WI38 (cell line): Measurements from ENCODE around the gene PPP1R1B.

Source experiments
- H3K4me3 ChIP-seq: 2 replicates; pipeline ENCODE4 v1.5.1; 2011; ENCODE audit warnings: low read depth, mild to moderate bottlenecking, control low read depth, low read length
- CTCF ChIP-seq: IDR thresholded peaks from 2 replicates; pipeline ENCODE4 v1.5.1; 2012; ENCODE audit warnings: low read depth, mild to moderate bottlenecking, control low read depth, low read length

PPP1R1B gene

GRCh38 chr17:39618956-39619785 lies 7.6 kb upstream of the PPP1R1B start:
- peak overlapping the region; percentile 58; the same call in 1 of the 2 replicates for H3K4me3 ChIP-seq
- no peak for TF ChIP-seq CTCF

- TF ChIP-seq CTCF: no peak
- H3K4me3 ChIP-seq: no peak overlapping the region
Observed at GRCh38 chr17:39619786-39620101, 7.0 kb upstream of the PPP1R1B start.

- H3K4me3 ChIP-seq: no peak overlapping the region
- TF ChIP-seq CTCF: peak; percentile 100
Observed at GRCh38 chr17:39621523-39622379, 5.0 kb upstream of the PPP1R1B start.

- TF ChIP-seq CTCF: no peak
- no peak overlapping the region for H3K4me3 ChIP-seq
Observed at GRCh38 chr17:39622380-39623006, 4.3 kb upstream of the PPP1R1B start.

GRCh38 chr17:39623356-39623950 lies 3.3 kb upstream of the PPP1R1B start:
- no peak overlapping the region for H3K4me3 ChIP-seq
- TF ChIP-seq CTCF: peak; percentile 96

- TF ChIP-seq CTCF: no peak
- H3K4me3 ChIP-seq: no peak overlapping the region
Observed at GRCh38 chr17:39624313-39624712, 2.4 kb upstream of the PPP1R1B start.
